Measurements from ENCODE around the gene NRP1.

DNA sequence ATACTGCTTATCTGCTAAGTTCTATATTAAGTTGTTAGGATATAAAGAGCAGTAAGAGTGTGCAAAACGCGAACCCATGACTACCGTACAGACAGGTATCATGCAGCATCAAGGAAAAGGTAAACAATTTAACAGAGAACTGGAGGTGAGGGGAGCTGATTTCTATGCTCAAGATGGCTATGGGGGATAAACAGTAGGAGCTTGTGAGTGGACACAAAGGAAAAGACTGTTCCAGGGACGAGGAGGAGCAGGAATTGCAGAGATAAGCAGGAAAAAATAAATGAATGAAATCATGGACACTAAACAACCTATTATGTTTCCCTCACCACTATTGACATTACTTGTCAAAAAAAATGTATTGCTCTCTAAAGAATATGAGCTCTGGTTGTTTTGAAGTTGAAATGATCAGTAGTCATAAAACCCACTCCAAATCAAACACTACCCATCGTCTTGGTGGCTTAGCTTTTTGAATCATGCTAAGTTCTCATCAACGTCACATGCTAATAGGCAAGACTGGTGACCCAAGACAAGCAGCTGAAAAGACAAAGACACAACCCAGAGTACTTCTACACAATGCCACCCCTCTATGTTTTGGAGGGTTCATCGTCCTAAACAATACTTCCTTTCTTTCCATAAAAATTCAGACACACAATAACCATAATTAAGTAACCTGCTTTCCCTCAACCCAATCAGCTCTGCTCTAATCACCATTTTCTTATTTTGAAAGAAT lies 102.7 kb downstream of the NRP1 start:
- TF ChIP-seq POLR2AphosphoS5 (IDR thresholded peaks at IDR 0.05; ENCODE audit: insufficient read depth, low read depth, low read length) (no peak), EZH2 (IDR thresholded peaks at IDR 0.05; ENCODE audit: borderline replicate concordance, low read depth, low read length, severe bottlenecking) (no peak), JUN (IDR thresholded peaks at IDR 0.05; ENCODE audit: borderline replicate concordance, insufficient read depth, insufficient read length, low read depth) (no peak)
- TF ChIP-seq, protein P1, sequence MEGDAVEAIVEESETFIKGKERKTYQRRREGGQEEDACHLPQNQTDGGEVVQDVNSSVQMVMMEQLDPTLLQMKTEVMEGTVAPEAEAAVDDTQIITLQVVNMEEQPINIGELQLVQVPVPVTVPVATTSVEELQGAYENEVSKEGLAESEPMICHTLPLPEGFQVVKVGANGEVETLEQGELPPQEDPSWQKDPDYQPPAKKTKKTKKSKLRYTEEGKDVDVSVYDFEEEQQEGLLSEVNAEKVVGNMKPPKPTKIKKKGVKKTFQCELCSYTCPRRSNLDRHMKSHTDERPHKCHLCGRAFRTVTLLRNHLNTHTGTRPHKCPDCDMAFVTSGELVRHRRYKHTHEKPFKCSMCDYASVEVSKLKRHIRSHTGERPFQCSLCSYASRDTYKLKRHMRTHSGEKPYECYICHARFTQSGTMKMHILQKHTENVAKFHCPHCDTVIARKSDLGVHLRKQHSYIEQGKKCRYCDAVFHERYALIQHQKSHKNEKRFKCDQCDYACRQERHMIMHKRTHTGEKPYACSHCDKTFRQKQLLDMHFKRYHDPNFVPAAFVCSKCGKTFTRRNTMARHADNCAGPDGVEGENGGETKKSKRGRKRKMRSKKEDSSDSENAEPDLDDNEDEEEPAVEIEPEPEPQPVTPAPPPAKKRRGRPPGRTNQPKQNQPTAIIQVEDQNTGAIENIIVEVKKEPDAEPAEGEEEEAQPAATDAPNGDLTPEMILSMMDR (IDR thresholded peaks at IDR 0.05; ENCODE audit: extremely low read depth in 1 of 2, insufficient read depth in 1 of 2, low read depth in 1 of 2, low read length in 2 of 2): no peak

Data from endothelial cell of umbilical vein (primary cell).